SK-N-SH (cell line): Measurements from ENCODE around the gene MPP4. TPM values are rescaled to one million over a fixed set of nuclear protein-coding genes. Genes with fewer than 3 reads are reported as not detected.
A peak's percentile ranks its signal among the peaks of the same experiment; 100 is the strongest.

ENCODE experiments used
- CTCF ChIA-PET: fragments of 300-600, 350-600 bp; formaldehyde crosslinking; extraction: SDS; loops from one replicate; lab custom pipeline; 2021; lab: Yijun Ruan, JAX
- POLR2A ChIA-PET: fragments of 350-600 bp; sonication (Branson Sonifier 250); formaldehyde crosslinking; extraction: SDS; loops from one replicate; lab custom pipeline; 2020; ENCODE audit warnings: antibody characterized with exemption, inconsistent platforms; lab: Yijun Ruan, JAX
- DNase-seq: peaks from one replicate; pipeline ENCODE4 v3.0.0; 2012
- H2AFZ ChIP-seq: fragments of 200-600 bp; sonication (generic); 2 replicates; pipeline ENCODE4 v1.8.1; 2016; ENCODE audit warnings: antibody characterized with exemption, mild to moderate bottlenecking, low read depth
- H3F3A ChIP-seq: fragments of 200-600 bp; sonication (generic); replicated peaks from 2 replicates; pipeline ENCODE3; 2016; ENCODE audit warnings: antibody characterized with exemption, mild to moderate bottlenecking; ENCODE audit not compliant: insufficient read depth
- H3K27ac ChIP-seq, 2 experiments: fragments of 200-500 bp in 1 of 2; fragments of 200-600 bp in 1 of 2; sonication (Bioruptor generic) in 1 of 2; sonication (generic), shearing (Covaris generic) in 1 of 2; 2 replicates each; pipeline versions ENCODE4 v1.5.1 to v1.6.1; 2014 to 2016; ENCODE audit warnings: low read depth in 2 of 2, inconsistent platforms in 1 of 2, low read length in 1 of 2, mild to moderate bottlenecking in 1 of 2, mixed read lengths in 1 of 2
- H3K27me3 ChIP-seq: fragments of 200-600 bp; sonication (generic), shearing (Covaris generic); 2 replicates; pipeline ENCODE4 v1.6.1; 2016; ENCODE audit warnings: mixed run types; ENCODE audit not compliant: insufficient read depth
- H3K36me3 ChIP-seq, 2 experiments: fragments of 200-500 bp in 1 of 2; fragments of 200-600 bp in 1 of 2; sonication (Bioruptor generic) in 1 of 2; sonication (generic) in 1 of 2; replicated peaks in 1 of 2; 2 replicates each; pipeline versions ENCODE3 to v1.5.1; 2014 to 2016; ENCODE audit warnings: low read length in 1 of 2, mild to moderate bottlenecking in 1 of 2; ENCODE audit not compliant: insufficient read depth in 2 of 2, control insufficient read depth in 1 of 2
- H3K4me1 ChIP-seq, 2 experiments: fragments of 200-500 bp in 1 of 2; fragments of 200-600 bp in 1 of 2; sonication (Bioruptor generic) in 1 of 2; sonication (generic), shearing (Covaris generic) in 1 of 2; 2 replicates each; pipeline versions ENCODE4 v1.5.1 to v1.6.1; 2014 to 2016; ENCODE audit warnings: low read depth in 1 of 2, low read length in 1 of 2, mixed run types in 1 of 2; ENCODE audit not compliant: insufficient read depth in 2 of 2, control insufficient read depth in 1 of 2
- H3K4me2 ChIP-seq: fragments of 200-600 bp; sonication (generic), shearing (Covaris generic); 2 replicates; pipeline ENCODE4 v1.6.1; 2017; ENCODE audit warnings: mixed run types
- H3K4me3 ChIP-seq, 2 experiments: fragments of 200-500 bp in 1 of 2; fragments of 200-600 bp in 1 of 2; sonication (Bioruptor generic) in 1 of 2; sonication (generic), shearing (Covaris generic) in 1 of 2; 2 replicates each; pipeline versions ENCODE4 v1.5.1 to v1.8.1; 2014 to 2016; ENCODE audit warnings: low read depth in 2 of 2, inconsistent platforms in 1 of 2, low read length in 1 of 2, mild to moderate bottlenecking in 1 of 2, mixed read lengths in 1 of 2, moderate library complexity in 1 of 2
- H3K79me2 ChIP-seq: fragments of 200-600 bp; sonication (generic); 2 replicates; pipeline ENCODE4 v1.8.1; 2017; ENCODE audit warnings: mild to moderate bottlenecking; ENCODE audit not compliant: insufficient read depth
- H3K9ac ChIP-seq: fragments of 200-600 bp; sonication (generic); 2 replicates; pipeline ENCODE4 v1.6.1; 2017; ENCODE audit warnings: mixed run types
- H3K9me2 ChIP-seq: fragments of 200-600 bp; sonication (generic); 2 replicates; pipeline ENCODE4 v1.6.1; 2017; ENCODE audit warnings: mixed run types
- H3K9me3 ChIP-seq: fragments of 200-600 bp; sonication (generic); 2 replicates; pipeline ENCODE4 v1.6.1; 2017; ENCODE audit warnings: mixed run types, mild to moderate bottlenecking, moderate library complexity
- H4K20me1 ChIP-seq: fragments of 200-600 bp; sonication (generic); 2 replicates; pipeline ENCODE4 v1.6.1; 2017; ENCODE audit warnings: mild to moderate bottlenecking, mixed run types; ENCODE audit not compliant: insufficient read depth
- CHD2 ChIP-seq: fragments of 150-350 bp; IDR thresholded peaks from 2 replicates; pipeline ENCODE4 v1.6.1; 2018; ENCODE audit warnings: low read length; ENCODE audit not compliant: partially characterized antibody
- EP300 ChIP-seq, 2 experiments: IDR thresholded peaks; 2 replicates each; pipeline versions ENCODE4 v1.4.0 to v1.6.1; 2012; ENCODE audit warnings: borderline replicate concordance in 1 of 2, low read depth in 1 of 2, low read length in 1 of 2
- FOSL2 ChIP-seq: IDR thresholded peaks from 2 replicates; pipeline ENCODE4 v1.4.0; 2012; ENCODE audit warnings: low read depth, mild to moderate bottlenecking, moderate library complexity, borderline replicate concordance
- FOXJ3 ChIP-seq: sonication (generic); formaldehyde crosslinking; IDR thresholded peaks from 2 replicates; pipeline ENCODE4 v1.5.1; 2020; ENCODE audit warnings: mild to moderate bottlenecking, missing genetic modification reagents
- GABPA ChIP-seq: IDR thresholded peaks from 2 replicates; pipeline ENCODE4 v1.4.0; 2012; ENCODE audit warnings: low read depth, mild to moderate bottlenecking
- GATA2 ChIP-seq: sonication (generic); formaldehyde crosslinking; IDR thresholded peaks from 2 replicates; pipeline ENCODE4 v1.5.0; 2020; ENCODE audit warnings: mild to moderate bottlenecking, missing genetic modification reagents
- IRF3 ChIP-seq: fragments of 150-350 bp; IDR thresholded peaks from 2 replicates; pipeline ENCODE4 v1.6.1; 2016; ENCODE audit warnings: mild to moderate bottlenecking, low read depth, low read length
- JUND ChIP-seq: IDR thresholded peaks from 2 replicates; pipeline ENCODE4 v1.4.0; 2012
- MEF2A ChIP-seq: IDR thresholded peaks from 2 replicates; pipeline ENCODE4 v1.4.0; 2012; ENCODE audit warnings: low read depth, borderline replicate concordance
- NFIC ChIP-seq: IDR thresholded peaks from 2 replicates; pipeline ENCODE4 v1.4.0; 2012; ENCODE audit warnings: borderline replicate concordance
- NRF1 ChIP-seq: IDR thresholded peaks from 2 replicates; pipeline ENCODE4 v1.6.1; 2012; ENCODE audit warnings: low read depth, mild to moderate bottlenecking, low read length
- POLR2AphosphoS5 ChIP-seq: IDR thresholded peaks from 2 replicates; pipeline ENCODE4 v1.6.1; 2012; ENCODE audit warnings: low read depth, low read length
- RAD21 ChIP-seq: IDR thresholded peaks from 2 replicates; pipeline ENCODE4 v1.6.1; 2012; ENCODE audit warnings: mild to moderate bottlenecking, low read length
- RCOR1 ChIP-seq: fragments of 150-350 bp; IDR thresholded peaks from 2 replicates; pipeline ENCODE4 v1.6.1; 2017; ENCODE audit warnings: antibody characterized with exemption, low read length
- SIN3A ChIP-seq: IDR thresholded peaks from 2 replicates; pipeline ENCODE4 v1.6.1; 2012; ENCODE audit warnings: low read depth, mild to moderate bottlenecking, low read length, moderate library complexity, borderline replicate concordance
- SMC3 ChIP-seq: IDR thresholded peaks from 2 replicates; pipeline ENCODE4 v1.6.1; 2012; ENCODE audit warnings: low read depth, low read length, improper control_type of control experiment
- TAF1 ChIP-seq: IDR thresholded peaks from 2 replicates; pipeline ENCODE4 v1.6.1; 2012; ENCODE audit warnings: low read depth, mild to moderate bottlenecking, low read length, moderate library complexity, borderline replicate concordance
- TCF12 ChIP-seq: IDR thresholded peaks from 2 replicates; pipeline ENCODE4 v1.4.0; 2012
- TEAD4 ChIP-seq: IDR thresholded peaks from 2 replicates; pipeline ENCODE4 v1.4.0; 2012; ENCODE audit warnings: mild to moderate bottlenecking, borderline replicate concordance; ENCODE audit not compliant: insufficient read depth
- USF1 ChIP-seq: IDR thresholded peaks from 2 replicates; pipeline ENCODE4 v1.4.0; 2012; ENCODE audit warnings: low read depth, borderline replicate concordance
- USF2 ChIP-seq: fragments of 150-350 bp; IDR thresholded peaks from 2 replicates; pipeline ENCODE4 v1.6.1; 2017; ENCODE audit warnings: antibody characterized with exemption, low read length, low read depth, borderline replicate concordance
- YY1 ChIP-seq: IDR thresholded peaks from 2 replicates; pipeline ENCODE4 v1.4.0; 2012; ENCODE audit warnings: low read depth, mild to moderate bottlenecking
- WGBS: methylation state at CpG from one replicate; pipeline ENCODE4 v1.1.6; 2017; ENCODE audit warnings: low lambda C conversion rate; 5-methylcytosine and 5-hydroxymethylcytosine counted together
- polyA plus RNA-seq, 3 experiments: library from polyadenylated mRNA; depleted of rRNA; stranded (reverse); fragments of >200 nt; gene quantifications; 2 replicates each; pipeline ENCODE4 v1.2.3, GENCODE V29; 2012
- TF ChIP-seq, protein P1 (sequence below): fragments of 200-600 bp; sonication (generic); IDR thresholded peaks from 2 replicates; pipeline ENCODE4 v1.6.1; 2017; ENCODE audit warnings: antibody characterized with exemption, mild to moderate bottlenecking, moderate library complexity
- TF ChIP-seq, protein P2 (sequence below): IDR thresholded peaks from 2 replicates; pipeline ENCODE4; 2012
- TF ChIP-seq, protein P3 (sequence below): IDR thresholded peaks from 2 replicates; pipeline ENCODE4 v1.4.0; 2012; ENCODE audit warnings: low read depth

The MPP4 gene
- polyA plus RNA-seq, 1 of the 3 experiments (the other 2 are of a cell fraction), result 24.4 TPM

- peak; percentile 39 for DNase-seq
- H3K4me3 ChIP-seq, result no peak overlapping the region
- H3K9me3 ChIP-seq, result no peaks in the 10 kb centered on the region
- 30% methylated on average over 4 of the region's 4 CpGs for WGBS
- no peak overlapping the region for H3K4me2 ChIP-seq
- H3K9me2 ChIP-seq, result no peaks in the 10 kb centered on the region
- H3K79me2 ChIP-seq, result peaks cover 7% of the 10 kb centered on the region; the same call in 1 of the 2 replicates
- ChIA-PET POLR2A (interaction anchor here (0.5 to 1.1 kb wide), 4 partner anchors 10 to 414 kb away, joined by 3 to 10 read pairs (median 3); partner anchors contain the start of genes STRADB, TMEM237 and TRAK2), CTCF (interaction anchor here (0.6 to 1.4 kb wide), 5 partner anchors 9 to 257 kb away, joined by 3 to 4 read pairs (median 4); no protein-coding TSS in a partner anchor)
- no peak overlapping the region for H2AFZ ChIP-seq
- TF ChIP-seq RAD21 (no peak; the same call in 1 of the 2 replicates), MEF2A (no peak), RCOR1 (peak; percentile 69), CHD2 (peak; percentile 16), TCF12 (peak; percentile 79), SMC3 (no peak), POLR2AphosphoS5 (peak; percentile 52; the same call in 1 of the 2 replicates), TEAD4 (no peak), YY1 (no peak), NFIC (no peak), JUND (0 out of 2 replicates have a peak, but pooled peaks have one; percentile 10), EP300 (IDR thresholded peaks at IDR 0.05; ENCODE audit: borderline replicate concordance in 1 of 2, low read depth in 1 of 2, low read length in 1 of 2) (peak; percentile 37 to 69; a peak in 3 of 4 replicates), IRF3 (no peak), FOSL2 (0 out of 2 replicates have a peak, but pooled peaks have one; percentile 17), GABPA (no peak), USF1 (no peak), TAF1 (no peak), SIN3A (no peak), NRF1 (no peak), FOXJ3 (0 out of 2 replicates have a peak, but pooled peaks have one; percentile 37), USF2 (no peak), GATA2 (CRISPR knock-in tag) (peak; percentile 54)
- TF ChIP-seq, protein P1, sequence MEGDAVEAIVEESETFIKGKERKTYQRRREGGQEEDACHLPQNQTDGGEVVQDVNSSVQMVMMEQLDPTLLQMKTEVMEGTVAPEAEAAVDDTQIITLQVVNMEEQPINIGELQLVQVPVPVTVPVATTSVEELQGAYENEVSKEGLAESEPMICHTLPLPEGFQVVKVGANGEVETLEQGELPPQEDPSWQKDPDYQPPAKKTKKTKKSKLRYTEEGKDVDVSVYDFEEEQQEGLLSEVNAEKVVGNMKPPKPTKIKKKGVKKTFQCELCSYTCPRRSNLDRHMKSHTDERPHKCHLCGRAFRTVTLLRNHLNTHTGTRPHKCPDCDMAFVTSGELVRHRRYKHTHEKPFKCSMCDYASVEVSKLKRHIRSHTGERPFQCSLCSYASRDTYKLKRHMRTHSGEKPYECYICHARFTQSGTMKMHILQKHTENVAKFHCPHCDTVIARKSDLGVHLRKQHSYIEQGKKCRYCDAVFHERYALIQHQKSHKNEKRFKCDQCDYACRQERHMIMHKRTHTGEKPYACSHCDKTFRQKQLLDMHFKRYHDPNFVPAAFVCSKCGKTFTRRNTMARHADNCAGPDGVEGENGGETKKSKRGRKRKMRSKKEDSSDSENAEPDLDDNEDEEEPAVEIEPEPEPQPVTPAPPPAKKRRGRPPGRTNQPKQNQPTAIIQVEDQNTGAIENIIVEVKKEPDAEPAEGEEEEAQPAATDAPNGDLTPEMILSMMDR, result no peak
- TF ChIP-seq, protein P2, sequence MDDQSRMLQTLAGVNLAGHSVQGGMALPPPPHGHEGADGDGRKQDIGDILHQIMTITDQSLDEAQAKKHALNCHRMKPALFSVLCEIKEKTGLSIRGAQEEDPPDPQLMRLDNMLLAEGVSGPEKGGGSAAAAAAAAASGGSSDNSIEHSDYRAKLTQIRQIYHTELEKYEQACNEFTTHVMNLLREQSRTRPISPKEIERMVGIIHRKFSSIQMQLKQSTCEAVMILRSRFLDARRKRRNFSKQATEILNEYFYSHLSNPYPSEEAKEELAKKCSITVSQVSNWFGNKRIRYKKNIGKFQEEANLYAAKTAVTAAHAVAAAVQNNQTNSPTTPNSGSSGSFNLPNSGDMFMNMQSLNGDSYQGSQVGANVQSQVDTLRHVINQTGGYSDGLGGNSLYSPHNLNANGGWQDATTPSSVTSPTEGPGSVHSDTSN, result peak; percentile 22
- TF ChIP-seq, protein P3, sequence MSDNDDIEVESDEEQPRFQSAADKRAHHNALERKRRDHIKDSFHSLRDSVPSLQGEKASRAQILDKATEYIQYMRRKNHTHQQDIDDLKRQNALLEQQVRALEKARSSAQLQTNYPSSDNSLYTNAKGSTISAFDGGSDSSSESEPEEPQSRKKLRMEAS, result no peak
- H3K27ac ChIP-seq, result peak overlapping the region in 1 of 2 experiments; percentile 73; a peak in 3 of 4 replicates
- no peaks in the 10 kb centered on the region for H3K27me3 ChIP-seq
- H3F3A ChIP-seq, result no peaks in the 10 kb centered on the region
- no peaks in the 10 kb centered on the region for H4K20me1 ChIP-seq
- H3K36me3 ChIP-seq, result peaks cover 89 to 90% of the 10 kb centered on the region in 2 experiments
- H3K4me1 ChIP-seq, result peaks cover 3 to 10% of the 10 kb centered on the region in 2 experiments; a peak in 3 of 4 replicates
- H3K9ac ChIP-seq, result no peak overlapping the region
These were observed 64.7 kb downstream of the MPP4 start for GRCh38 chr2:201633661-201634249.
